ENCODE data around the gene LIN7A.
"Not testable (repeated sequence)": the region's sequence is repeated elsewhere in the genome, so short reads cannot be mapped to it uniquely, and the experiment has no call there.

LIN7A gene

GRCh38 chr12:80892597-80893445 lies 44.9 kb downstream of the LIN7A start:
- H3K4me2 ChIP-seq (ENCODE audit: low read length) = no peak overlapping the region
- H3K27ac ChIP-seq (ENCODE audit: low read depth, low read length) = no peak overlapping the region
- H3F3A ChIP-seq (ENCODE audit: control insufficient read depth, insufficient read depth) = no peaks in the 10 kb centered on the region
- no peaks in the 10 kb centered on the region for H4K20me1 ChIP-seq (ENCODE audit: control insufficient read depth, insufficient read depth, low read depth, low read length)
- H3K36me3 ChIP-seq (ENCODE audit: control insufficient read depth, low read length) = no peaks in the 10 kb centered on the region
- no peak overlapping the region for H3K4me3 ChIP-seq (ENCODE audit: low read length)
- H3K9me2 ChIP-seq (replicated peaks; ENCODE audit: control insufficient read depth, low read length) = no peaks in the 10 kb centered on the region
- no peaks in the 10 kb centered on the region for H3K27me3 ChIP-seq (ENCODE audit: control insufficient read depth, low read length)
- H3K79me2 ChIP-seq (ENCODE audit: control insufficient read depth, low read length) = no peaks in the 10 kb centered on the region
- no peaks in the 10 kb centered on the region for H3K9me3 ChIP-seq (ENCODE audit: control insufficient read depth, insufficient read depth, low read length)
- TF ChIP-seq CTCF (IDR thresholded peaks at IDR 0.05; ENCODE audit: low read depth, low read length, poor library complexity, severe bottlenecking) (no peak), EZH2phosphoT487 (IDR thresholded peaks at IDR 0.05; ENCODE audit: borderline replicate concordance, low read length) (no peak)
- no peaks in the 10 kb centered on the region for H3K4me1 ChIP-seq (ENCODE audit: control insufficient read depth, low read length)

GRCh38 chr12:80884651-80885050 lies 53.1 kb downstream of the LIN7A start:
- Histone ChIP-seq H3K36me3 (ENCODE audit: control insufficient read depth, low read length) (no peaks in the 10 kb centered on the region), H3F3A (ENCODE audit: control insufficient read depth, insufficient read depth) (no peaks in the 10 kb centered on the region), H3K9me3 (ENCODE audit: control insufficient read depth, insufficient read depth, low read length) (no peaks in the 10 kb centered on the region), H4K20me1 (ENCODE audit: control insufficient read depth, insufficient read depth, low read depth, low read length) (no peaks in the 10 kb centered on the region), H3K27ac (ENCODE audit: low read depth, low read length) (no peak overlapping the region), H3K79me2 (ENCODE audit: control insufficient read depth, low read length) (no peaks in the 10 kb centered on the region), H3K4me1 (ENCODE audit: control insufficient read depth, low read length) (no peaks in the 10 kb centered on the region), H3K4me3 (ENCODE audit: low read length) (no peak overlapping the region), H3K27me3 (ENCODE audit: control insufficient read depth, low read length) (no peaks in the 10 kb centered on the region), H3K4me2 (ENCODE audit: low read length) (no peak overlapping the region), H3K9me2 (replicated peaks; ENCODE audit: control insufficient read depth, low read length) (no peaks in the 10 kb centered on the region)
- TF ChIP-seq EZH2phosphoT487 (IDR thresholded peaks at IDR 0.05; ENCODE audit: borderline replicate concordance, low read length) (no peak), CTCF (IDR thresholded peaks at IDR 0.05; ENCODE audit: low read depth, low read length, poor library complexity, severe bottlenecking) (no peak)

- Histone ChIP-seq H3K79me2 (ENCODE audit: control insufficient read depth, low read length) (no peaks in the 10 kb centered on the region), H3K27me3 (ENCODE audit: control insufficient read depth, low read length) (no peaks in the 10 kb centered on the region), H3K27ac (ENCODE audit: low read depth, low read length) (no peak overlapping the region), H3K36me3 (ENCODE audit: control insufficient read depth, low read length) (no peaks in the 10 kb centered on the region), H3K9me3 (ENCODE audit: control insufficient read depth, insufficient read depth, low read length) (no peaks in the 10 kb centered on the region), H3K4me1 (ENCODE audit: control insufficient read depth, low read length) (no peaks in the 10 kb centered on the region), H3K4me3 (ENCODE audit: low read length) (no peak overlapping the region), H4K20me1 (ENCODE audit: control insufficient read depth, insufficient read depth, low read depth, low read length) (no peaks in the 10 kb centered on the region), H3K4me2 (ENCODE audit: low read length) (no peak overlapping the region), H3K9me2 (replicated peaks; ENCODE audit: control insufficient read depth, low read length) (no peaks in the 10 kb centered on the region), H3F3A (ENCODE audit: control insufficient read depth, insufficient read depth) (no peaks in the 10 kb centered on the region)
- TF ChIP-seq CTCF (IDR thresholded peaks at IDR 0.05; ENCODE audit: low read depth, low read length, poor library complexity, severe bottlenecking) = no peak
- no peak for TF ChIP-seq EZH2phosphoT487 (IDR thresholded peaks at IDR 0.05; ENCODE audit: borderline replicate concordance, low read length)
These were observed 56.6 kb downstream of the LIN7A start for GRCh38 chr12:80881106-80881505.

- H3K27ac ChIP-seq (ENCODE audit: low read depth, low read length); H3K36me3 ChIP-seq (ENCODE audit: control insufficient read depth, low read length); H3K27me3 ChIP-seq (ENCODE audit: control insufficient read depth, low read length); H3K4me3 ChIP-seq (ENCODE audit: low read length); H3K9me2 ChIP-seq (replicated peaks; ENCODE audit: control insufficient read depth, low read length); H3K79me2 ChIP-seq (ENCODE audit: control insufficient read depth, low read length); H3F3A ChIP-seq (ENCODE audit: control insufficient read depth, insufficient read depth); H3K9me3 ChIP-seq (ENCODE audit: control insufficient read depth, insufficient read depth, low read length); H3K4me2 ChIP-seq (ENCODE audit: low read length); H4K20me1 ChIP-seq (ENCODE audit: control insufficient read depth, insufficient read depth, low read depth, low read length); H3K4me1 ChIP-seq (ENCODE audit: control insufficient read depth, low read length): not testable (repeated sequence)
These were observed 59.3 kb downstream of the LIN7A start for GRCh38 chr12:80878452-80878851.

All from DOHH2 (cell line).